ENCODE results near the gene FAM89B.

Gene FAM89B

GRCh38 chr11:65574109-65574810, 1.9 kb downstream of the FAM89B start:
- peak; percentile 89 for DNase-seq (ENCODE audit: extremely low spot score)
- CTCF ChIA-PET, result interaction anchor here (2.0 to 4.4 kb wide), 3 partner anchors 14 to 34 kb away, joined by 6 to 50 read pairs (median 8); no protein-coding TSS in a partner anchor
- no peak for TF ChIP-seq HDGF (IDR thresholded peaks at IDR 0.05; ENCODE audit: borderline replicate concordance)
- no peak for TF ChIP-seq SUZ12 (IDR thresholded peaks at IDR 0.05)
- no peak for TF ChIP-seq SP1 (IDR thresholded peaks at IDR 0.05)
- TF ChIP-seq NFRKB (IDR thresholded peaks at IDR 0.05), result no peak
- no peak for TF ChIP-seq BHLHE40 (IDR thresholded peaks at IDR 0.05; ENCODE audit: borderline replicate concordance)
- no peak for TF ChIP-seq FOXK2 (IDR thresholded peaks at IDR 0.05)
- no peak for TF ChIP-seq FOXA1 (IDR thresholded peaks at IDR 0.05)
- TF ChIP-seq CTBP1 (IDR thresholded peaks at IDR 0.05; ENCODE audit: borderline replicate concordance), result no peak
- no peak for TF ChIP-seq ARNT (IDR thresholded peaks at IDR 0.05)
- no peak for TF ChIP-seq ELF4 (IDR thresholded peaks at IDR 0.05)
- no peak for TF ChIP-seq FOXM1 (IDR thresholded peaks at IDR 0.05; ENCODE audit: borderline replicate concordance)
- TF ChIP-seq PKNOX1 (IDR thresholded peaks at IDR 0.05), result no peak
- TF ChIP-seq L3MBTL2 (conservative IDR thresholded peaks at IDR 0.05), result no peak
- TF ChIP-seq TARDBP (IDR thresholded peaks at IDR 0.05), result no peak
- TF ChIP-seq LEF1 (IDR thresholded peaks at IDR 0.05; ENCODE audit: borderline replicate concordance), result no peak
- TF ChIP-seq ZNF384 (IDR thresholded peaks at IDR 0.05), result no peak
- POLR2A ChIA-PET, result interaction anchor here (2.0 kb wide), 1 partner anchor 75 kb away, joined by 8 read pairs; the partner anchor contains the start of gene MALAT1

GRCh38 chr11:65574811-65575567, 2.7 kb downstream of the FAM89B start:
- DNase-seq (ENCODE audit: extremely low spot score), result no peak
- TF ChIP-seq ARNT (IDR thresholded peaks at IDR 0.05), result no peak
- TF ChIP-seq ZNF384 (IDR thresholded peaks at IDR 0.05), result no peak
- no peak for TF ChIP-seq FOXA1 (IDR thresholded peaks at IDR 0.05)
- TF ChIP-seq TARDBP (IDR thresholded peaks at IDR 0.05), result no peak
- TF ChIP-seq BHLHE40 (IDR thresholded peaks at IDR 0.05; ENCODE audit: borderline replicate concordance), result no peak
- no peak for TF ChIP-seq PKNOX1 (IDR thresholded peaks at IDR 0.05)
- no peak for TF ChIP-seq NFRKB (IDR thresholded peaks at IDR 0.05)
- TF ChIP-seq FOXK2 (IDR thresholded peaks at IDR 0.05), result no peak
- TF ChIP-seq LEF1 (IDR thresholded peaks at IDR 0.05; ENCODE audit: borderline replicate concordance), result no peak
- no peak for TF ChIP-seq ELF4 (IDR thresholded peaks at IDR 0.05)
- TF ChIP-seq SUZ12 (IDR thresholded peaks at IDR 0.05), result no peak
- TF ChIP-seq FOXM1 (IDR thresholded peaks at IDR 0.05; ENCODE audit: borderline replicate concordance), result no peak
- TF ChIP-seq L3MBTL2 (conservative IDR thresholded peaks at IDR 0.05), result no peak
- no peak for TF ChIP-seq CTBP1 (IDR thresholded peaks at IDR 0.05; ENCODE audit: borderline replicate concordance)
- no peak for TF ChIP-seq SP1 (IDR thresholded peaks at IDR 0.05)
- no peak for TF ChIP-seq HDGF (IDR thresholded peaks at IDR 0.05; ENCODE audit: borderline replicate concordance)
- CTCF ChIA-PET, result no interaction called here
- POLR2A ChIA-PET, result interaction anchor here (1.9 kb wide), 1 partner anchor 38 kb away, joined by 5 read pairs; no protein-coding TSS in a partner anchor

GRCh38 chr11:65575568-65576231, 3.4 kb downstream of the FAM89B start, which contains the start of gene EHBP1L1:
EHBP1L1 (plus strand) TSS chr11:65576053; CDS start chr11:65576303, 250 bp downstream.
- no peak for TF ChIP-seq TARDBP (IDR thresholded peaks at IDR 0.05)
- no peak for TF ChIP-seq CTBP1 (IDR thresholded peaks at IDR 0.05; ENCODE audit: borderline replicate concordance)
- no peak for TF ChIP-seq FOXK2 (IDR thresholded peaks at IDR 0.05)
- no peak for TF ChIP-seq L3MBTL2 (conservative IDR thresholded peaks at IDR 0.05)
- no peak for TF ChIP-seq PKNOX1 (IDR thresholded peaks at IDR 0.05)
- DNase-seq (ENCODE audit: extremely low spot score), result peak; percentile 55

GRCh38 chr11:65576232-65576866, 4.0 kb downstream of the FAM89B start:
- CTCF ChIA-PET, result interaction anchor here (1.2 kb wide), 2 partner anchors 17 to 36 kb away, joined by 3 to 5 read pairs; no protein-coding TSS in a partner anchor
- no peak for TF ChIP-seq ARNT (IDR thresholded peaks at IDR 0.05)
- no peak for TF ChIP-seq SP1 (IDR thresholded peaks at IDR 0.05)
- TF ChIP-seq FOXM1 (IDR thresholded peaks at IDR 0.05; ENCODE audit: borderline replicate concordance), result no peak
- no peak for TF ChIP-seq TARDBP (IDR thresholded peaks at IDR 0.05)
- no peak for TF ChIP-seq L3MBTL2 (conservative IDR thresholded peaks at IDR 0.05)
- TF ChIP-seq ELF4 (IDR thresholded peaks at IDR 0.05), result no peak
- no peak for TF ChIP-seq NFRKB (IDR thresholded peaks at IDR 0.05)
- TF ChIP-seq FOXA1 (IDR thresholded peaks at IDR 0.05), result no peak
- no peak for TF ChIP-seq CTBP1 (IDR thresholded peaks at IDR 0.05; ENCODE audit: borderline replicate concordance)

More at GRCh38 chr11:65575568-65576231, 3.4 kb downstream of the FAM89B start, which contains the start of gene EHBP1L1:
- ChIA-PET CTCF (no interaction called here), POLR2A (interaction anchor here (1.3 to 1.9 kb wide), 3 partner anchors 17 to 38 kb away, joined by 4 to 5 read pairs (median 5); no protein-coding TSS in a partner anchor)

More at GRCh38 chr11:65576232-65576866, 4.0 kb downstream of the FAM89B start:
- POLR2A ChIA-PET, result interaction anchor here (1.3 to 1.9 kb wide), 3 partner anchors 18 to 37 kb away, joined by 4 to 5 read pairs (median 5); no protein-coding TSS in a partner anchor
- no peak for DNase-seq (ENCODE audit: extremely low spot score)
